GM18502 (cell line): Measurements from ENCODE around the gene BCL2.

ENCODE experiments used
- ATAC-seq: cut with Tn5 transposase; IDR thresholded peaks from one replicate; pipeline ENCODE4 v1.9.1; 2021; ENCODE audit warnings: mild to moderate bottlenecking; ENCODE audit not compliant: unreplicated experiment, poor library complexity

BCL2 gene

DNA sequence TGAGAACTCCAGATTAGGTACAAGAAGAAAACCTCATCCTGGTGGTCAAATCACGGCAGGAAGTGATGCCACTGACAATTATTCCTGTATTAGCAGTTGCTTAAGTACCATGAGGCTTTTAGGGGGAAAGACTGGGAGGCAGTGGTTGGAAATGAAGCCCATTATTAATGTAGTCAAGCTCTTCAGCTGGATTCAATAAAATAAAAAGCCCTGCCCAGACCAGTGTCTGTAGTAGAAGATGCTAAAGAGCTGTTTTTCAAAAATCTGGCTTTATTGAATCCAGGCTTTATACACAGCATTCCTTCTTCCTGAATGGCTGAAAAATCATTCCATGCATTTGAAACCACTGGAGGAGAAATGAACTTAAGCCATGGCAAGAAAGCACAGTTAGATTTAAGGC is 155.2 kb downstream of the BCL2 start:
- ATAC-seq, result no peak

DNA sequence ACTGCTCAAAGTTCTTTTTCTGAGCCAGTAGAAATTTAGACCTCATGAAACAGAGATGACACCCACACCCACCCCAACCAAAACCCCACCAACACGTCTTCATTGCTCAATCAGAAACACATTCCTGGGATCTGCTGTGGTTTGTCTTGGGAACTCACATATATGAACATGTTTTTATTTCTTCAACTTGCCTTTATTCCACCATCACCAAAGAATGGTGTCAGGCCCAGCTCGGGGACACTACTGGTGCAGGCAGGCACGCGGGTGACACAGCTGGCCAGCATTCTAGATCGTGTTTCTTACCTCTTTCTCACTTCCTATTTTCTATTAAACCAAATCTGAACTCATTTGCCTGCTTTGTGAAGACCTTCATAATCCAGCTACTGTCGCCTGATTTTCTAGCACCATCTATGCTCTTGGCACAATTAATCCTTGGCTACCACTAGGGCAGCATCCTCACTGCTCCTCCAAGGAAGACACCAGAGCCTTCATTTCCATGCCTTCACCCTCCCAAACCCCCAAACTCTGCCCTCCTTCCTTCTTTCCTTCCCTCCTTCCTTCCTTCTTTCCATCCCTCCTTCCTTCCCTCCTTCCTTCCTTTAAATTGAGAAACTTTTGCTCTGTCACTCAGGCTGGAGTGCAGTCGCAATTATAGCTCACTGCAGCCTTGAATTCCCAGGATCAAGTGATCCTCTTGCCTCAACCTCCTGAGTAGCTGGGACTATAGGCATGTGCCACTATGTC is 157.1 kb downstream of the BCL2 start:
- ATAC-seq, result peak; percentile 30

DNA sequence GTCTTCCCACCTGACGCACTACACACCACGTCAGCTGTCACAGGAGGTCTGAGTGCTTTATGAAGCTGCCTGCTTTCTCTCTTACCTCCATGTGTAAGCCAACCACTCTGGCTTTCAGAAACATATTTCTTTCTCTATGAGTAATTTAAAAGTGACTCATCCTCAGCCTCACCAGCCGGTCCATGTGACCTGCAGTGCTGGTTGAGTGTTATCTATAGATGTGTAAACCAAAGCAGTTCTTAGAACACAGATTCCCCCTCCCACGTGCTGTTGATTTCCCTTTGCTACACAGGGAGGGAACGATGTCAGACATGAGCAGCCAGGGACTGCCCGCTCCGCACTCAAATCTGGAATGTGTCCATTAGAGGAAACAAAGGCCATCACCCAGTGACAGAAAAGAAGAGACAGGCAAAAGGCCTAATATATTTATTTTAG is 157.8 kb downstream of the BCL2 start:
- peak; percentile 60 for ATAC-seq

DNA sequence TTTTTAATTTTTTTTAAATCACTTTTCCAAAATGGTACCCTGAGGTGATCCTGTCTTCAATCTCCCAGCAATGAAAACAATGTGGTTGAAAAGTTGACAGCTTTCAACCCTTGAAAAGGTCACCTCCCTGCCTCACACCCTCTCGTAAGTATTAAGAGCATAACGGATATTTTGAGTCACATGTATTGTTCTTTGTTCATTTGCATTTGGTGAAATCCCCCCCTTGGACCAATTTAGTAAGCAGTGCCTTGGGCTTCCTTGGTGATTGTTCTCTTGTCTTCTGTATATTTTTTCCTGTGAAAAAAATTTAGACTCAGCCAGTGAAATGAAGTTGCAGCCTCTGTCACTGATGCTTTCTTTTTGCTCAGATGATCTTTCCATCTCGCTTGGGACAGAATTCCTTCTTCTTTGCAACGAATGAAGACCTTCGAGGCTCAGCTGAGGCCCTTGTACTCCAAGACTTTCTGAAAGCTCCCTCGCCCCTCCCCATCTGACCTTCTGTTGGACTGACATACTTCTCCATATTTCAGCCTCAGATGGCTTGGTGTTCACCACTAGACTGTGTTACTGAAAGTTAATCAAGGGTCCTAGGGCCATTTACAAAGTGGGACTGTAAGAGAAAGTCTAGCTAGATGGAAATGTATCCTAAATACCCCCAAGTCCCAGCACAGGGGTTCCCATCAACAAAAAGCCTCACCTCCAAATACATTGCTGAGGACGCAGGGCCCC is 158.4 kb downstream of the BCL2 start:
- ATAC-seq, result peak; percentile 26

DNA sequence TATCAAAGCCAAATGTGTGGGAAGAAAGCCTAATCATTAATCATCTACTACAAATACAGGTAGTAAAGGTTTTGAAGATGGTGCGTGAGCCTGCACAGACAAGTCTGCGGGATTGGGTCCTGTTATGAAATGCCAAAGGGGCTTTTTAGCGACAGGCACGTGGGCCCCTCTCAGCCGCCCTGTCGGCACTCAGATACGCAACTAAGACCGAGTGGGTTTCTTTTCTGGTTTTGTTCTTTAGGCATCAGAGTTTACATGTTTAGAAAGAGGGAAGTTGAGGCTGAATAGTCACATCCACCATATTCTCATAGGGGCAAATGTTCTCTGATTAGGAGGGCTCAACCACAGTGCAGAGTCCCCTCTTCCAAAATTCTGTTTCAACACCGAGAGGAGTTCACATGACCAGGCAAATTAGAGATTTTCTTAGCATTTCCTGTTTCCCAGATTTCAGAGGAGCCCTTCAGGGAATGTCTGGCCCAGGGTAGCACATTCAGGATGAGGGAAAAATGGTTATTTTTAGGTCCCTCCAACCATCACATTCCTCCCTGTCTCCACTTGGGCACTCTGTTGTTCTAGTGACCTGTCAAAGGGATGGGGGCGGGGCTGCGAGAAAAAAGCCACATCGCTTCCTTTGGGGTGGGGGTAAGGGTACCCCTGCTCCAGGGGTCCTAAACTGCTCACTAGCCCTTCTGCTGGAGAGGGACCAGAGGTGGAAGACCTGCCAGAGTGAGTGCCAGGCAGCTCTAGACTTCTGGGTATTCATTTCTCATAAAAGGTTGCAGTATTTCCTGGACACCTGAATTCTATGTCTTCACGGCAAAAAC is 159.2 kb downstream of the BCL2 start:
- ATAC-seq, result no peak

DNA sequence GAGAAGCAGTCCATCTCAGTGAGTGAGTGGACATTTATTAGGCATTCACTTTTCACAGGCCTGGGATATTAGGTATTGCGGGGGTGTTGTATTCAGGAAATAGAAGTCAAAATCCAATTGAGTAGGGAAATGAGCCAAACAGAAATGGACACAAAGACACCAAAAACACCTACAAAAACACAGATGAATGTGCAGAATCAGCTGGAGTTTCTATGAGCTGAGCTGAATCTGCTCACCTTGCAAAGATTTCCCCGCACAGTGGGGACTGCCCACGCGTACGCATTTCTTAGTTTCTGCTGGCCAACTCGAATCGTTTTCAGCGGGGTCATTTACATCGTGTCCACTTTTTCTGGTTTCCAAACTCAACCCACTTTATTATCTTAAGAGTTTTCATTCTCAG is 160.0 kb downstream of the BCL2 start:
- no peak for ATAC-seq

DNA sequence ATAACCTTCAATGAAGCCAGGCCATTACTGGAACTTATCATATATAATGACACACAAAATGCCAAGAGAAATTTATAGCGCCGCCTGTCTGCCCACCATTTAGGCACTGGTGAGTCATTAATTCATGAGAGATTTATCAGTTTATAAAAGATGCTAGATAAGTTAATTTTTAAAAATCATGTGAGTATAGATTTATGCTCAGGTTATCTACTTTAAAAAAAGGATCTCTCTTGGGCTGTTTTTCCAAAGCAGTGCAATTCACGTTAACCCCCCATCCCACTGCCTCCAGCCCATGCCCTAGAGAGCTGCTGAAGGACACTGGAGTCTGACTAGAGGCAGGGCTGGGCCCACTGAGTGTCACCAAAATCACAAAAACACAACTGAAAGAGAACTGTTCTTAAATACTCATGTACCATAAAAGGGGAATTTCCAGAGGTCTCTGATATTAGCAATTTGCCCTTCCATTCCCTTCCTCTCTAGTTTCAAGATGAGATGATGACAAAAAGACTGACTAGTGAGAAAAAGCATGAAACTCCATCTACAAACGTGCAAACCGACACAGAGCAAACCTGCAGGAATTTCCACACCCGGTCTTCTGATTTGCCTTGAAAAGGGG is 160.8 kb downstream of the BCL2 start:
- ATAC-seq, result peak; percentile 14

DNA sequence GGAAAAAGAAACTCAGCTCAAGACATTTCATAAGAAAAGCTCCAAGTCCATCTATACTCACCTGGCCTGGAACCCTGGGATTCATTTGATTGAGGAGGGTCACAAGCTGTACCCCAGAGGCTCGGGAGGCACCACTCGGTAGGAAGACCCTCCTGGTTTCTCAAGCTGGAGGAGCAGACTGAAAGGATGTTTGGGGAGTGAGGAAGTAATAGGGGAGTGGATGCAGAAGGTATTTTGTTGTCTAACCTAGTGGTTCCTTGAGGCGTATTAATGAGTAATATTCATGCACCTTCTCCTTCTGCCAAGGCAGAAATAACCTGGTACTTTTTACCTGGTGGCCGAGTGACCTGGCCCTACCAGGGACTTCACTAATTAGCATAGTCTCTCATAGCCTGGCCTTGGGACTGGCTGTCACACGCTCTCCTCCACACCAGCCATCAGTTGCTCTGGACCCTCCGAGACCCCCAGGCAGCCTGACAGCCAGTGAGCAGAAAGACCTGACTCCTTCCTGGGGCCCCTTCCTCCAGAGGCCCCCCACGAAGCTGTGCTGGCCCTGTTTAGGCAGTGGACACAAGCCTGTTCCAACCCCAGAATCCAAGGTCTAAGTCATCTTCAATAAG is 161.4 kb downstream of the BCL2 start:
- no peak for ATAC-seq

DNA sequence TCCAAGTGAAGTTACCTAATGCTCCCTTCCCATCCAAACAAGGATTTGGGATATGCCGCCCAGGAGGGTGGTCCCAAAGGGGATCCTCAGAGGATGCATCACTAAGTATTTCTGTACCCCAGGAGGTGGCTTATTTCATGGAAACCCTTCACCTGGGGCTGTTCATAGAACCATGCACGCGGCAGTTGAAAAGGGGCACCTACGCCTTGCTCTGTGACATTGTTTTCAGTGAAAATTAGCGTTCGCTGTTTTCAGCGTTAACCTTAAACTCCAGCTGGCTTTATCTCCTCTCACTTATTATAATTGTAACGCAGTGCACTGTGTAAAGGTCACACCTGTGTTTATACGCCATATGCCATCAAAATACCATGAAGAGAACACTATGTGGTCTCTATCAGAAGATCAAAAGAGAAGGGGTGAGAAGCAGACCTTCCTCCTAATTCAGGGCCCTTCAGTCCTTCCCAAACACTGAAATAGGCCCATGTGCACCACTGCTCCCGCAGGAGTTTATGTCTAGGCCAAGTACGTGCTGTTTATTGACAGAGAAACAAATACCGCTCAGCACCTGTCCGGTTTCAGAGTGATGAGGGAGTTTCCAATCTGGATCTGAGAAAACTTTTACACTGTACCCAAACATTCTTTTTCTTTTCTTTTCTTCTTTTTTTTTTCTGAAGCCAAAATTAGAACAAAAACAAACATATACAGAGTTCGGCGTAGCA is 162.1 kb downstream of the BCL2 start:
- ATAC-seq, result peak; percentile 18

DNA sequence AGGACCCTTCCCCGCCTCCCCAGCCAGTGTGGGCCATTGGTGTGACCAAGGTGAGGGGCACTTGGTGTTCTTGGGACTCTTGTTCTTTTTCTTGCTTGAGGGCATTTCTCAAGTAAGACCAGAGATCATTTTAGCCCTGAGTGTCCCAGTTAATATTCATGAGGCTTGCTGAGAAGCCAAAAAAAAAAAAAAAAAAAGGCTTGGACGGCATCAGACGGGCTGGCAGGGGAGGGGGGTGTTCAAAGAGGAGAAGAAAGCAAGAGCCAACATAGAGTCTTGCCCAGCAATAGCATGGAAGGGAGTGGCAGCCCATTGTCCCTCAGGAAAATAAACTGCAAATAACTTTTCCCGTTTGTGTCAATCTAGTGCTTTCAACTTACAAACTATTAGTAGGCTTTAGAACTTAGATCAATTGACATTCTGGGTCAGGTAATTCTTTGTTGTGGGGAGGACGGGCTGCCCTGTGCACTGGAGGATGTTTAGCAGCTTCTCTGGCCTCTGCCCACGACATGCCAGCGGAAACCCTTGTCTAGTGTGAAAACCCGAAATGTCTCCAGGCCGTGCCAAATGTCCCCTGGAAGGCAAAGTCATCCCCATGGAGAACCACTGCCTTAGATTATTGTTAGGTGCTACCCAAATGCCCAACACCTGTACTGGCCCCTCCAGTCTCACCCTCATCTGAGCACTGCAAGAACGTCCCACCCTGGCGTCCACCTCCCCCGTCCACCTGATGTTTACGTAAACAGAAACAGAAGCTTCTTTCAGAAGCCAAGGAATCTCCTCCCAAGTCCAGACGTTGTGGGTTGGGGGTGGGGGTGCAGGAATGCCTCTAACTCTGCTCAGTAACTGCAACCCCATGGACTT is 163.4 kb downstream of the BCL2 start:
- ATAC-seq, result no peak

DNA sequence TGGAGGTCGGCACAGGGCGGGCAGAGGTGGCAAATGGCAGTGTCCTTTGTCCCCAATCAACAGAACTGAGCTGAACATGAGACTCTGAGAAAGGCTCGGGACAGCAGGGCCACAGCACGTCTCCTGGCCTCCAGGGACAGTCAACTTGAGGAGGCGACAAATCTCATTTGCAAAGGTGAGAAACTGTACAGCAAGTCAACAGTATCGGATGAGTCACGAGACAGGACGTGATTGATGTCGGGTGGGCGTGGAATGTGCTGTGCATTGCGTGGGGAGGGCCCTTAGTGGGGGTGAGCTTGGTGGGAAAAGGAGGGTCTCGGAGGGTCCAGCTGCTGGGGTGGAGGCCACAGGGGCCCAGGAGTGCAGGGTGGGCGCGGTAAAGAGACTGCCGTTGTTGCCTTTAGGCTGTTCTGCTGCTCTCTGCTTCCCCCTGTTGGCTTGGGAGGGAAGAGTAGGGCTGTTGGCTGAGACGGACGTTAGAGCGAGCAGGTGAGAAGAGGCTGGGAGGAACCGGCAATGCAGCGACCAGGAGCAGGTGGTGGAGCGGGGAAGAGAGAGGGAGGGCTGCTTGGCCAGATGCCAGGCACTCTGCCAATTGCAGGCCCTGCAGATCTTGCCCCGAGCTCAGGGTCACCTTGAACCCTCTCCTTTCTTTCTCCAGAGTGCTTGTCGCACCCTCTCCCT is 164.3 kb downstream of the BCL2 start:
- ATAC-seq, result peak; percentile 39

DNA sequence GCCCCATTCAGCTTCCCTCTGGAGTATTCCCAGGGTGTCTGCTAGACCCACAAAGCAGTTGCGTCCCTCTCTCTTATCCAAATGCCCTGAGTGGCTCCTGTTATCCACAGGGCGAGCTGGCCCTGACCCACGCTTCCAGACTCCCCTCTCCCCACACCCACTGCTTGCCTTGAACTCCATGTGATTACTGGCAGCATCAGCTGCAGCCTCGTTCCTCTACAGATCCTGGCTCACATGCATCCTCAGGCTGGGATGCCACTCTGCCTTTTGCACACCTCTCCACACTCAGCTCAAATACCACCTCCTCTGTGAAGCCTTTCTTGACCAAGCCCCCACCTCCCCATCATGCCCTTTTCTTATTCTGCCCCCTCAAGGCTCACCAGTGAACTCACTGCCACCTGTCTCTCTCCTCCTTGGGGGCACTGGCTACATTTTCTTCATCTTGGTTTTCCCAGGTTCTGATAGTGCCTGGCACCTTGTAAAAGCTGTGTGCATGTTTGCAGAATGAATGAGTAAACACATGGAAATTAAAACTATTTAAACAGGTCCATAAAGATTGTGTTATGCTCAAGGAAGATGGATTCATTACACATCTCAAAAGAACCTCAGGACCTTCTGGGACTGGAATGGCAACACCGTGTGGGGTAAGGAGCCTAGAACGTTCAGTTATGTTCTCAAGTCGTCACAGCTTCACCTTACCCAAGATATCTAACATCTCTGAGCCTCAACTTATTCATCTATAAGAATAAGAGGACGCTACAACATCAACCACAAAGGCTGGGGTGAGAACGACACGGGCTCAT is 165.0 kb downstream of the BCL2 start:
- ATAC-seq, result no peak

DNA sequence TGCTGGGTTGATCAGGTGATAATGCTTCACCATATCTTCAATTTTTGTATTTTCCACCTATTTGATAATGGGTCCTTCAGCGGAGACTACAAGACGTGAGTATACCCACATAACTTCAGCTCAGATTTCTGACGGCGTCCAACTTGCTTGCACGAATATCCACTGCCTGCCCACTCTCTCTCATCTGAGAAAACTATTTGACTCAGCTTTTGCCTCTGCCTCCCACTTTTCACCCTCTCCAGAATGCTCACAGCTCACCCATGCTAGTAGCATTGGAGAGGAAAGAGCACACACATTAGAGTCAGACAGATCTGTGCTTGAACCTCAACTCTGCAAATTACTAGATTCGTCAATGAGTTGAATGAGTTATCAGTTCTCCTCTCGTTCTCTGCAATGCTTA is 166.8 kb downstream of the BCL2 start:
- ATAC-seq, result peak; percentile 39

DNA sequence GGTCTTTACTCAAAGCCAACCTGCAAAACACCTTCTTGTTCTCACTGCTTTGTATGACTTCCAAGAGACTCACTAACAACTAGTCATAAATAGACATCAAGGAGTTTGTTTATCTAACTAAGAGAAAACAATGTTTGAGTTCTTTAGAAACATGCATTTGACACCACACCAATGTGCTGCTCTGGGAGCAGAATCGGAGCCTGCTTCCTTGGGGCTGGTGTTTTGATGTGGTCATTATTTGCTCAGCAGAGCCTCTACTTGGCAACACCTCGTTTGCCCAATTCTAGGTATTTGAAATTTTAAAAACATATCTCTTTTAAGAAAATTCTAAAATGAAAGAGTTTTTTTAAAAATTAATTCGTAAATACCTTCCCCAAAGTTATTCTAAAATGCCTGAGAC is 167.5 kb downstream of the BCL2 start:
- no peak for ATAC-seq

DNA sequence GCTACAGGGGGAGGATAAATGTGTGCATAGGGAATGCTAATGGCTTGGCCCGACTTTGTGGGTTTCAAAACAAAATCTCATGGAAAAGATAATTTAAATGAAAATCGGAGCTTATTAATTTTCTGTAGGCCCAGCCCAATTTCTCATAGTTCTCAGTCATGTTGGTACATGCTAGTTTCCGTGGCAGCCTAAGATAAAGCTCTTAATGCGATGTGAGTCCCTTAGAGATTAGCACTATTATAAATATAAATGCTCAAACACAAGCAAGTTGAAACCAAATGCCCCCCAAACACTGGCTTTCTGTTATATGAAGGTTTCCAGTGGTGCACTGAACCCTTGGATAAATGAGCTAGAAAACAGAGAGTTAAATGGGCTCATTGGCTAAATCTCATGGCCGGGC is 168.0 kb downstream of the BCL2 start:
- ATAC-seq, result no peak

DNA sequence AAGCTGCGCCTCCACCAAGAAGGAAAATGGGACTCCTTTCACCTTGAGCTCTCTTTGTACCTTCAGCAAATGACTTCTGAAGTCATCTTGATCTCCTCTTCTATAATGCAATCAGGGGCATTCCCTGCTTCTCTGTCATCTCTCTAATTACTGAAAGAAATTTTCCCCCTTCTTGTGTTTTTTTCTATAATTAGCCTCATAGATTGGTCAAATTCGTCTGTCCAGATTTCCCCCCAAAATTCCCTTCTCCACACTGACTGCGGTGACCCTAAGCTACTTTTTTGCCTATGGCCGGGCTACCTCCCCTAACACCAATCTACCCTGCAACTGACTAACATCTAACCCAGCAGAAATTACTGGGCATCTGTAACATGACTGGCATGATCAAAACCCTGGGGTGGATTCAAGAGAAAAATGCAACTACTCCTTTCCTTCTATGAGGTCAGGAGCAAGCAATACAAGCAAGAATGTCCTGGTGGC is 168.6 kb downstream of the BCL2 start:
- ATAC-seq, result peak; percentile 17

DNA sequence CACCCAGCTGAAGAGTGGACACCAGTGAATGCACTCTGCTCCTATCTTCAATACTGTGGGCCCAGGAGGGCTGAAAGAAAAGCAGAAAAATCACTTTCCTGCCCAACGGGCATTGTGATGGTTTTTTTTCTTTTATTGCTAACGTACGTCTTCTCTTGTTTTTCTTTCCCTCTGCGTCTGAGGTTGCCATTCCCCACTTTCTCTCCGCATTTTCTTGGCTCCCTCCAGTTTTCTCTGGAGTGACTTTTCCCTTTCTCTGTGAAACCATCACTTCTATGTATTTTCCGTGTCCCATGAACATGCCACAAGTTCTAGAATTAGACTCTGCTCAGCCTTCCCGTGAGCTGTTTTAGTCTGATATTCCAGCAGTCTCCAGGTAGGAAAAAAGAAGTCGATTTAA is 169.2 kb downstream of the BCL2 start:
- ATAC-seq, result no peak
